Measurements from ENCODE around the gene PILRA. TPM values are rescaled to one million over a fixed set of nuclear protein-coding genes. Genes with fewer than 3 reads are reported as not detected.

The PILRA gene
- total RNA-seq, 1 donor from 2014 or later: 5.3 TPM

DNA sequence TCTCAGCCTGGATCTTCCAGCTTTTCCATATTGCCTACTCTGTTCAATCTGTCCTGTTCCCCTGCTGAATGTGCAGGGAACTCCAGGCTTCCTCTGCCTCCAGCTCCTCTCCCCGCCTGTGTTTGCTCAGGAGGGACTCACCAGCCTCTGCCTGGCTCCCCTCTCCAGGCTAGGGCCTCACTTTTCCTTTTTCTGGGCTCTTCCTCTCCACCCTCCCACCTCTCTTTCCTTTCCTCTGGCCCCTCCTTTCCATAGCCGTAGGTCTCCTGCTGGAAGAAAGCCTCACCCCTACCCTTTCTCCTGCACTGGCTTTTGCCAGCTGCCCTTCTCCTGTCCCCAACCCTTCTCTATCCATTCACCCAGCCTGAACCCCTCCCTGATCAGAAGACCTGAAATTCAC is 25.0 kb downstream of the PILRA start:
- TF ChIP-seq, protein P1, sequence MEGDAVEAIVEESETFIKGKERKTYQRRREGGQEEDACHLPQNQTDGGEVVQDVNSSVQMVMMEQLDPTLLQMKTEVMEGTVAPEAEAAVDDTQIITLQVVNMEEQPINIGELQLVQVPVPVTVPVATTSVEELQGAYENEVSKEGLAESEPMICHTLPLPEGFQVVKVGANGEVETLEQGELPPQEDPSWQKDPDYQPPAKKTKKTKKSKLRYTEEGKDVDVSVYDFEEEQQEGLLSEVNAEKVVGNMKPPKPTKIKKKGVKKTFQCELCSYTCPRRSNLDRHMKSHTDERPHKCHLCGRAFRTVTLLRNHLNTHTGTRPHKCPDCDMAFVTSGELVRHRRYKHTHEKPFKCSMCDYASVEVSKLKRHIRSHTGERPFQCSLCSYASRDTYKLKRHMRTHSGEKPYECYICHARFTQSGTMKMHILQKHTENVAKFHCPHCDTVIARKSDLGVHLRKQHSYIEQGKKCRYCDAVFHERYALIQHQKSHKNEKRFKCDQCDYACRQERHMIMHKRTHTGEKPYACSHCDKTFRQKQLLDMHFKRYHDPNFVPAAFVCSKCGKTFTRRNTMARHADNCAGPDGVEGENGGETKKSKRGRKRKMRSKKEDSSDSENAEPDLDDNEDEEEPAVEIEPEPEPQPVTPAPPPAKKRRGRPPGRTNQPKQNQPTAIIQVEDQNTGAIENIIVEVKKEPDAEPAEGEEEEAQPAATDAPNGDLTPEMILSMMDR (IDR thresholded peaks at IDR 0.05; ENCODE audit: unreplicated experiment): no peak
- H3K36me3 Mint-ChIP-seq (ENCODE audit: insufficient read depth): no peaks in the 10 kb centered on the region
- no peaks in the 10 kb centered on the region for H3K9me3 Mint-ChIP-seq (ENCODE audit: low read depth)
- peaks cover 2% of the 10 kb centered on the region for H3K4me1 Mint-ChIP-seq (ENCODE audit: low read depth)
- peaks cover 46% of the 10 kb centered on the region for H3K27me3 Mint-ChIP-seq
- DNase-seq (ENCODE audit: low spot score, unreplicated experiment): no peak
- no peak overlapping the region for H3K4me3 Mint-ChIP-seq (ENCODE audit: low read depth)
- H3K27ac Mint-ChIP-seq: no peak overlapping the region

DNA sequence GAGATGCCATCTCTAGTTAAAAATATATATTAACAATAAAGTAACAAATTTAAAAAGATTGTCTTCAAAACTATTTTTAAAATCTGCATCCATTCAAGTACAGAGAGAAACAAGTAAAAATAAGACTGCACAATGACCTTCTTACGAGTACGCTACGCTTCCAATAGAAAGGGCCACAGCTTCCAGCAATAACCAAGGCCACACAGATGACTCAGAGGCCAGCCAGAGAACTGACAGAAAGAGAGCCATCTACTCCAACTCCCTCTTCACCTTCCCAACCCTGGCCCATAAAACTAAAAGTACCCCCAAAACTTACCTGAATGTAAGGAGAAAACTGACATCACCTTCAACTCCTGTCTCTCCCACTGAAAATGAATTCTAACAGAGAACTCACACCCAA is 26.8 kb downstream of the PILRA start:
- Mint-ChIP-seq H3K9me3 (ENCODE audit: low read depth) (no peaks in the 10 kb centered on the region), H3K4me1 (ENCODE audit: low read depth) (peaks cover 2% of the 10 kb centered on the region), H3K27ac (no peak overlapping the region), H3K36me3 (ENCODE audit: insufficient read depth) (no peaks in the 10 kb centered on the region), H3K4me3 (ENCODE audit: low read depth) (no peak overlapping the region), H3K27me3 (peaks cover 46% of the 10 kb centered on the region)
- TF ChIP-seq, protein P1 (IDR thresholded peaks at IDR 0.05; ENCODE audit: unreplicated experiment): no peak
- no peak for DNase-seq (ENCODE audit: low spot score, unreplicated experiment)

DNA sequence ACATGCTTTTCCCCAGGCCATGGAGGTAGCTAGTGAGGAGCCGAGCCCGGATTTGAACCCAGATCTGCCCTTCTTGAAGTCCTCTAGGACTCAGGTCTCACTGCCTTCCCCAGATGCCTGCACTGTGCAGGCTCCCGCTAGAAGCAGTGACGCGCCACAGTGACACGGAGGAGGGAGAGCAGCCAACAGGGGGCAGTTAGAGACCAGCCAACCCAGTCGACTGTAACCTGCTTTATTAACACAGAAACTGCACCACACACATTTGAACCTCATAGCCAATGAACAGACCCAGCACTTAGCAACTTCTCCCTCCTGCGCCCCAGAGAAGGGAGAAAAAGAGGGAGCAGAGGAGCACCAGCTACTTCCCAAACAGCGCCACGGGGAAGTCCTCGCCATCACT is 27.4 kb downstream of the PILRA start:
- Mint-ChIP-seq H3K4me3 (ENCODE audit: low read depth) (no peak overlapping the region), H3K36me3 (ENCODE audit: insufficient read depth) (no peaks in the 10 kb centered on the region), H3K9me3 (ENCODE audit: low read depth) (no peaks in the 10 kb centered on the region), H3K27ac (no peak overlapping the region), H3K4me1 (ENCODE audit: low read depth) (peaks cover 2% of the 10 kb centered on the region), H3K27me3 (peaks cover 42% of the 10 kb centered on the region)
- TF ChIP-seq, protein P1 (IDR thresholded peaks at IDR 0.05; ENCODE audit: unreplicated experiment): peak; percentile 47
- no peak for DNase-seq (ENCODE audit: low spot score, unreplicated experiment)

DNA sequence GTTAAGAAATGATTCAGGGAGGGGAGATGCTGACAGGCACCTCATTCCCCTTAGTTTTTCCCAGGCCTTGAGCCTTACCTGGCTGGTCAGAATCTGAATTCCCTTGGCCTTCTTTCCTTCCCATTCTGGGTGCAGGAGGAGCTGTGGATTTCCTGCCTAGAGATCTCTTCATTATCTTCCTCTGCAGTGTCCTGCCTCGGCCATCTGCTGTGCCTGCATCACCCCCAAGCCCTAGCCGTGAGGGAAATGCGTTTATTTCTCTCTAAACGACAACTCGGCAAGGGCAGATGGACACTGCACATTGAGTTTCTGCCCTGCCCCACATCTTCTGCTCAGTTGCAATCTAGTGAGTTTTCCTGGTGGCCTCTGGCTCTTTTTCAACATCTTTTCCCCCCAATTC is 28.5 kb downstream of the PILRA start:
- H3K27me3 Mint-ChIP-seq: peaks cover 46% of the 10 kb centered on the region
- H3K27ac Mint-ChIP-seq: no peak overlapping the region
- no peaks in the 10 kb centered on the region for H3K36me3 Mint-ChIP-seq (ENCODE audit: insufficient read depth)
- no peak overlapping the region for H3K4me3 Mint-ChIP-seq (ENCODE audit: low read depth)
- peaks cover 8% of the 10 kb centered on the region for H3K4me1 Mint-ChIP-seq (ENCODE audit: low read depth)
- no peaks in the 10 kb centered on the region for H3K9me3 Mint-ChIP-seq (ENCODE audit: low read depth)
- no peak for DNase-seq (ENCODE audit: low spot score, unreplicated experiment)
- TF ChIP-seq, protein P1 (IDR thresholded peaks at IDR 0.05; ENCODE audit: unreplicated experiment): no peak

DNA sequence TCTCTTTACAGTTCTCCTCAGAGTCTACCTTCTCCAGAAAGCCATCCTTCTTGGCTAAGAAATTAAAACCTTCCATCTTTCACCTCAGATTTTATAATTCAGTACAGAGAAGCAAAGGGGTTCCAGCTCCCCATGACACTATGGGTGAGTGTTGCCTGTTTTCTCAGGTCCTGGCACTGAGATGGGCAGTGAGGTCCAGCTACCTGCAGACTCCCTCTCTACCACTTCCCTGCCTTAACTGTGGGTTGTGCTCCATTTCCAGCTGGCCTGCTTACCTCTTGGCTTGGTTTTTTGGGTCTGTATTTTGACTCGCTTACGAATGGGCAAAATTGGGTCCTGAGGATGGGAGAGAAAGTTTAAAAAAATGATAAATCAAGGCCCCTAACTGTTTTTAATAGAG is 29.0 kb downstream of the PILRA start:
- TF ChIP-seq, protein P1 (IDR thresholded peaks at IDR 0.05; ENCODE audit: unreplicated experiment): no peak
- Mint-ChIP-seq H3K27me3 (peaks cover 42% of the 10 kb centered on the region), H3K4me1 (ENCODE audit: low read depth) (peaks cover 12% of the 10 kb centered on the region), H3K36me3 (ENCODE audit: insufficient read depth) (no peaks in the 10 kb centered on the region), H3K4me3 (ENCODE audit: low read depth) (no peak overlapping the region), H3K9me3 (ENCODE audit: low read depth) (no peaks in the 10 kb centered on the region), H3K27ac (no peak overlapping the region)
- no peak for DNase-seq (ENCODE audit: low spot score, unreplicated experiment)
